ENCODE results near the gene CHRM5. TPM values are rescaled to one million over a fixed set of nuclear protein-coding genes. Genes with fewer than 3 reads are reported as not detected.

CHRM5 gene
- total and polyA plus RNA-seq, 2 donors (not counting 3 experiments of a cell fraction or from before 2014, with no cell fraction given), result 0.03 TPM; not detected in 1

DNA sequence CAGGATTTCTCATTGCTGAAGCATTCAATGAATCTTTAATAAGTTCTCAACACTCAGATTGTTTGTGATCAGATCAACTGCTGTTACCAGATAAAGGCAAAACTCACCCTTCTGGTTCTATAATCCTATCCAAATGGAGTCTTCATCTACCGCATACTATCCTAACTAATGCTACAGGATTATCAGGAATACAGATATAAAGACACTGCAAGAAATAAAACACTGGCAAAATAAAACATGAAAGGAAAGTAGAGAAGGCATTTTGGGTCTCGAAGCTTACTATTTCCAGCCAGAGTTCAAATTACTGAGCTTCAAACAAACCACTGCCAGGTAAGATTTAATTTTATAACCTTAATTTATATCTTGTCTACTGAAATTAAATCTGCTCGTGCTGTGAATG, 524 bp downstream of the CHRM5 start:
- Histone ChIP-seq H3K9ac (replicated peaks; ENCODE audit: extremely low read depth, insufficient read depth, low read length) (no peak overlapping the region), H3K36me3 (ENCODE audit: control insufficient read depth in 2 of 2, extremely low read depth in 1 of 2, insufficient read depth in 2 of 2, low read length in 2 of 2) (no peaks in the 10 kb centered on the region), H3K4me1 (ENCODE audit: control insufficient read depth, extremely low read depth, insufficient read depth, low read length) (peaks cover 3% of the 10 kb centered on the region), H3K27ac (ENCODE audit: insufficient read depth, low read depth, low read length) (no peak overlapping the region), H4K20me1 (replicated peaks; ENCODE audit: control insufficient read depth, extremely low read depth, insufficient read depth, low read length) (no peaks in the 10 kb centered on the region), H3K79me2 (ENCODE audit: control insufficient read depth, insufficient read depth, low read length) (no peaks in the 10 kb centered on the region), H3K4me2 (ENCODE audit: insufficient read depth, low read length) (no peak overlapping the region), H3K27me3 (ENCODE audit: control insufficient read depth in 2 of 2, insufficient read depth in 2 of 2, low read length in 2 of 2) (no peaks in the 10 kb centered on the region), H3K9me3 (replicated peaks; ENCODE audit: control insufficient read depth, insufficient read depth, low read length) (no peaks in the 10 kb centered on the region), H2AFZ (ENCODE audit: low read depth, low read length) (no peak overlapping the region), H3K9me1 (replicated peaks; ENCODE audit: control insufficient read depth, extremely low read depth, insufficient read depth, low read length) (no peaks in the 10 kb centered on the region), H3K4me3 (replicated peaks in 1 of 3; ENCODE audit: insufficient read depth in 1 of 3, low read depth in 1 of 3, low read length in 3 of 3) (no peak overlapping the region)
- no TSS peak for BruUV-seq (replicated peaks)
- dilution Hi-C loops (cut with MboI; ENCODE audit: extremely low pct_ligation_motif_present, low sequenced_read_pairs) (no loop called here), intact Hi-C loops (cut with micrococcal nuclease) (loop anchor here (10.0 kb wide), 2 partner anchors 204 to 734 kb away; no protein-coding TSS in a partner anchor)
- POLR2A ChIA-PET, result no interaction called here
- no peak for FAIRE-seq
- DNase-seq (ENCODE audit: low read depth, low spot score), result no peak
- TF ChIP-seq, protein P1, sequence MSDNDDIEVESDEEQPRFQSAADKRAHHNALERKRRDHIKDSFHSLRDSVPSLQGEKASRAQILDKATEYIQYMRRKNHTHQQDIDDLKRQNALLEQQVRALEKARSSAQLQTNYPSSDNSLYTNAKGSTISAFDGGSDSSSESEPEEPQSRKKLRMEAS (IDR thresholded peaks at IDR 0.05; ENCODE audit: insufficient read depth, insufficient read length), result no peak
- TF ChIP-seq POLR2A (IDR thresholded peaks at IDR 0.05; ENCODE audit: low read depth, low read length) (no peak), GATA2 (IDR thresholded peaks at IDR 0.05; ENCODE audit: insufficient read depth, insufficient read length, low read depth, low read length) (no peak), FOS (IDR thresholded peaks at IDR 0.05; ENCODE audit: borderline replicate concordance, insufficient read depth, low read length) (no peak), EZH2 (IDR thresholded peaks at IDR 0.05; ENCODE audit: borderline replicate concordance, low read depth, low read length, severe bottlenecking) (no peak), MYC (IDR thresholded peaks at IDR 0.05; ENCODE audit: low read depth, low read length) (no peak), JUN (IDR thresholded peaks at IDR 0.05; ENCODE audit: borderline replicate concordance, insufficient read depth, insufficient read length, low read depth) (no peak), POLR2AphosphoS5 (IDR thresholded peaks at IDR 0.05; ENCODE audit: insufficient read depth, low read depth, low read length) (no peak)
- TF ChIP-seq, protein P2, sequence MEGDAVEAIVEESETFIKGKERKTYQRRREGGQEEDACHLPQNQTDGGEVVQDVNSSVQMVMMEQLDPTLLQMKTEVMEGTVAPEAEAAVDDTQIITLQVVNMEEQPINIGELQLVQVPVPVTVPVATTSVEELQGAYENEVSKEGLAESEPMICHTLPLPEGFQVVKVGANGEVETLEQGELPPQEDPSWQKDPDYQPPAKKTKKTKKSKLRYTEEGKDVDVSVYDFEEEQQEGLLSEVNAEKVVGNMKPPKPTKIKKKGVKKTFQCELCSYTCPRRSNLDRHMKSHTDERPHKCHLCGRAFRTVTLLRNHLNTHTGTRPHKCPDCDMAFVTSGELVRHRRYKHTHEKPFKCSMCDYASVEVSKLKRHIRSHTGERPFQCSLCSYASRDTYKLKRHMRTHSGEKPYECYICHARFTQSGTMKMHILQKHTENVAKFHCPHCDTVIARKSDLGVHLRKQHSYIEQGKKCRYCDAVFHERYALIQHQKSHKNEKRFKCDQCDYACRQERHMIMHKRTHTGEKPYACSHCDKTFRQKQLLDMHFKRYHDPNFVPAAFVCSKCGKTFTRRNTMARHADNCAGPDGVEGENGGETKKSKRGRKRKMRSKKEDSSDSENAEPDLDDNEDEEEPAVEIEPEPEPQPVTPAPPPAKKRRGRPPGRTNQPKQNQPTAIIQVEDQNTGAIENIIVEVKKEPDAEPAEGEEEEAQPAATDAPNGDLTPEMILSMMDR (IDR thresholded peaks at IDR 0.05; ENCODE audit: extremely low read depth in 1 of 2, insufficient read depth in 1 of 2, low read depth in 1 of 2, low read length in 2 of 2), result no peak
- CTCF ChIA-PET, result interaction anchor here (1.1 to 1.7 kb wide), 3 partner anchors 8 to 24 kb away, joined by 3 to 4 read pairs (median 4); no protein-coding TSS in a partner anchor

Data from endothelial cell of umbilical vein (primary cell).